Progenitor cell of endocrine pancreas (in vitro differentiated cells): ENCODE data around the gene TCF3. TPM values are rescaled to one million over a fixed set of nuclear protein-coding genes. Genes with fewer than 3 reads are reported as not detected.
"Not testable (repeated sequence)": the region's sequence is repeated elsewhere in the genome, so short reads cannot be mapped to it uniquely, and the experiment has no call there.

Experiments used
- DNase-seq: peaks from one replicate; pipeline ENCODE4 v3.0.0; 2021; ENCODE audit warnings: low spot score; ENCODE audit not compliant: unreplicated experiment
- H3K27ac Mint-ChIP-seq: 2 replicates; pipeline ENCODE4 v1.8.0; 2021; ENCODE audit warnings: mild to moderate bottlenecking, moderate library complexity, mixed read lengths
- H3K27me3 Mint-ChIP-seq: 2 replicates; pipeline ENCODE4 v1.8.0; 2021; ENCODE audit warnings: mixed read lengths
- H3K36me3 Mint-ChIP-seq: 2 replicates; pipeline ENCODE4 v1.8.0; 2022; ENCODE audit warnings: mixed read lengths; ENCODE audit not compliant: insufficient read depth
- H3K4me1 Mint-ChIP-seq: 2 replicates; pipeline ENCODE4 v1.8.0; 2021; ENCODE audit warnings: low read depth, mixed read lengths
- H3K4me3 Mint-ChIP-seq: 2 replicates; pipeline ENCODE4 v1.8.0; 2021; ENCODE audit warnings: low read depth, mild to moderate bottlenecking, moderate library complexity, mixed read lengths
- H3K9me3 Mint-ChIP-seq: 2 replicates; pipeline ENCODE4 v1.8.0; 2021; ENCODE audit warnings: low read depth, mixed read lengths
- CTCF ChIP-seq: fragments of 200-600 bp; sonication (generic); IDR thresholded peaks from one replicate; pipeline ENCODE4 v1.5.0; 2021; ENCODE audit warnings: antibody characterized with exemption, mild to moderate bottlenecking; ENCODE audit not compliant: unreplicated experiment
- total RNA-seq: library from RNA; stranded (reverse); gene quantifications from 2 replicates; pipeline ENCODE4 v1.2.1, GENCODE V29; 2021

TCF3 gene
- total RNA-seq, 1 donor from 2014 or later: 318 TPM

- TF ChIP-seq CTCF: no peak
- no peak for DNase-seq
- no peaks in the 10 kb centered on the region for H3K4me1 Mint-ChIP-seq
- peaks cover 11% of the 10 kb centered on the region for H3K9me3 Mint-ChIP-seq
- peaks cover 2% of the 10 kb centered on the region for H3K36me3 Mint-ChIP-seq
- H3K27me3 Mint-ChIP-seq: peaks cover 36% of the 10 kb centered on the region
- no peak overlapping the region for H3K27ac Mint-ChIP-seq
- no peak overlapping the region for H3K4me3 Mint-ChIP-seq
Observed at GRCh38 chr19:1691589-1692290, 39.3 kb upstream of the TCF3 start.

- no peak for TF ChIP-seq CTCF
- no peak for DNase-seq
- Mint-ChIP-seq H3K4me3 (no peak overlapping the region), H3K36me3 (peaks cover 2% of the 10 kb centered on the region), H3K27ac (no peak overlapping the region), H3K4me1 (no peaks in the 10 kb centered on the region), H3K9me3 (peaks cover 11% of the 10 kb centered on the region), H3K27me3 (peaks cover 36% of the 10 kb centered on the region)
Observed at GRCh38 chr19:1690699-1691307, 38.4 kb upstream of the TCF3 start.

- not testable (repeated sequence) for DNase-seq, H3K4me3 Mint-ChIP-seq, H3K9me3 Mint-ChIP-seq, H3K36me3 Mint-ChIP-seq, H3K4me1 Mint-ChIP-seq, H3K27ac Mint-ChIP-seq
- H3K27me3 Mint-ChIP-seq: peaks cover 15% of the 10 kb centered on the region
Observed at GRCh38 chr19:1685785-1686184, 33.4 kb upstream of the TCF3 start.

GRCh38 chr19:1685046-1685445, 32.6 kb upstream of the TCF3 start:
- no peaks in the 10 kb centered on the region for H3K36me3 Mint-ChIP-seq
- no peaks in the 10 kb centered on the region for H3K9me3 Mint-ChIP-seq
- no peak for TF ChIP-seq CTCF
- no peak for DNase-seq
- peaks cover 12% of the 10 kb centered on the region for H3K4me1 Mint-ChIP-seq
- H3K27ac Mint-ChIP-seq: no peak overlapping the region
- H3K27me3 Mint-ChIP-seq: peaks cover 8% of the 10 kb centered on the region
- no peak overlapping the region for H3K4me3 Mint-ChIP-seq

- Mint-ChIP-seq H3K27ac (no peak overlapping the region), H3K36me3 (no peaks in the 10 kb centered on the region), H3K27me3 (peaks cover 8% of the 10 kb centered on the region), H3K4me1 (peaks cover 12% of the 10 kb centered on the region), H3K4me3 (no peak overlapping the region), H3K9me3 (no peaks in the 10 kb centered on the region)
- no peak for DNase-seq
- no peak for TF ChIP-seq CTCF
Observed at GRCh38 chr19:1684573-1684912, 32.1 kb upstream of the TCF3 start.
